ENCODE data around the gene NXPE3. TPM values are rescaled to one million over a fixed set of nuclear protein-coding genes. Genes with fewer than 3 reads are reported as not detected.

The NXPE3 gene
- polyA plus RNA-seq, 1 donor from 2014 or later: 6.6 TPM

GRCh38 chr3:101829874-101830273 lies 50.9 kb downstream of the NXPE3 start:
- Histone ChIP-seq H3K27ac (ENCODE audit: low read length) (no peak overlapping the region), H4K20me1 (ENCODE audit: insufficient read depth) (no peaks in the 10 kb centered on the region), H3K9me2 (ENCODE audit: insufficient read depth, low read length) (no peaks in the 10 kb centered on the region), H3K79me2 (replicated peaks; ENCODE audit: insufficient read depth, low read length) (no peaks in the 10 kb centered on the region), H3K4me2 (ENCODE audit: low read length) (no peak overlapping the region), H3K36me3 (ENCODE audit: insufficient read depth, low read length) (no peaks in the 10 kb centered on the region), H2AFZ (ENCODE audit: low read depth, low read length) (no peak overlapping the region), H3K9ac (ENCODE audit: low read length) (no peak overlapping the region), H3K9me3 (ENCODE audit: low read length) (no peaks in the 10 kb centered on the region), H3F3A (ENCODE audit: insufficient read depth, low read length, poor library complexity, severe bottlenecking) (no peaks in the 10 kb centered on the region), H3K27me3 (ENCODE audit: insufficient read depth, low read depth, low read length) (no peaks in the 10 kb centered on the region), H3K4me3 (ENCODE audit: low read length) (no peak overlapping the region)
- TF ChIP-seq, protein P1, sequence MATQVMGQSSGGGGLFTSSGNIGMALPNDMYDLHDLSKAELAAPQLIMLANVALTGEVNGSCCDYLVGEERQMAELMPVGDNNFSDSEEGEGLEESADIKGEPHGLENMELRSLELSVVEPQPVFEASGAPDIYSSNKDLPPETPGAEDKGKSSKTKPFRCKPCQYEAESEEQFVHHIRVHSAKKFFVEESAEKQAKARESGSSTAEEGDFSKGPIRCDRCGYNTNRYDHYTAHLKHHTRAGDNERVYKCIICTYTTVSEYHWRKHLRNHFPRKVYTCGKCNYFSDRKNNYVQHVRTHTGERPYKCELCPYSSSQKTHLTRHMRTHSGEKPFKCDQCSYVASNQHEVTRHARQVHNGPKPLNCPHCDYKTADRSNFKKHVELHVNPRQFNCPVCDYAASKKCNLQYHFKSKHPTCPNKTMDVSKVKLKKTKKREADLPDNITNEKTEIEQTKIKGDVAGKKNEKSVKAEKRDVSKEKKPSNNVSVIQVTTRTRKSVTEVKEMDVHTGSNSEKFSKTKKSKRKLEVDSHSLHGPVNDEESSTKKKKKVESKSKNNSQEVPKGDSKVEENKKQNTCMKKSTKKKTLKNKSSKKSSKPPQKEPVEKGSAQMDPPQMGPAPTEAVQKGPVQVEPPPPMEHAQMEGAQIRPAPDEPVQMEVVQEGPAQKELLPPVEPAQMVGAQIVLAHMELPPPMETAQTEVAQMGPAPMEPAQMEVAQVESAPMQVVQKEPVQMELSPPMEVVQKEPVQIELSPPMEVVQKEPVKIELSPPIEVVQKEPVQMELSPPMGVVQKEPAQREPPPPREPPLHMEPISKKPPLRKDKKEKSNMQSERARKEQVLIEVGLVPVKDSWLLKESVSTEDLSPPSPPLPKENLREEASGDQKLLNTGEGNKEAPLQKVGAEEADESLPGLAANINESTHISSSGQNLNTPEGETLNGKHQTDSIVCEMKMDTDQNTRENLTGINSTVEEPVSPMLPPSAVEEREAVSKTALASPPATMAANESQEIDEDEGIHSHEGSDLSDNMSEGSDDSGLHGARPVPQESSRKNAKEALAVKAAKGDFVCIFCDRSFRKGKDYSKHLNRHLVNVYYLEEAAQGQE (IDR thresholded peaks at IDR 0.05; ENCODE audit: borderline replicate concordance): no peak
- TF ChIP-seq SMC3 (conservative IDR thresholded peaks at IDR 0.05; ENCODE audit: poor library complexity) (no peak), EZH2 (IDR thresholded peaks at IDR 0.05; ENCODE audit: borderline replicate concordance, insufficient read depth, low read length, poor library complexity, severe bottlenecking) (no peak), MXI1 (conservative IDR thresholded peaks at IDR 0.05; ENCODE audit: poor library complexity, severe bottlenecking) (no peak), CTCF (IDR thresholded peaks at IDR 0.05; ENCODE audit: poor library complexity, severe bottlenecking) (no peak), POLR2AphosphoS5 (IDR thresholded peaks at IDR 0.05) (no peak), RAD21 (conservative IDR thresholded peaks at IDR 0.05) (no peak), EP300 (conservative IDR thresholded peaks at IDR 0.05; ENCODE audit: poor library complexity, severe bottlenecking) (no peak), TAF1 (IDR thresholded peaks at IDR 0.05; ENCODE audit: low read depth) (no peak)

DNA sequence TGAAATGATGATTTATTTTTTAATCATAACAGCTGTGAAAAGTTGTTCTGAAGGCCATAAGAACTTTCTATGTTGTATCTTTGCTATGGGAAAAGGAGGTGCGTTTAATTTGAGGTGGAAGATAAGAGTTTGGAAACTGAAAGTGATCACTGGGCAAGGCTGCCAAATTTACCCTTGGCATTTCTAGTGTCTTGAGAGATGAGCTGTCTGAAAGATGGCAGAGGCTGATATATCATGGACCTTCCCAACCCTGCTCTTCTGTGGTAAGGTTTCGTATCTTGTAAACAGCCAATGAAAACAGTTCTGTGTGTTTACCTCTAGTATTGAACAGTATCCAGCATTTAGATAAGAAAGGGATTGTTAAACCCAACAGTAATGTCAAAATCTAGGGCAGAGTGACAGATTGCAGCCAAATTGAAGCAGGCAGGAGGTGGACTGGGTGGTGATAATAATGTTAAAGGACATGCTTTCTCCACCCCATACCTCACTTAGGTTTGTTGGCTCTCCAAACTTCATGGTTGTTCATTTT lies 54.5 kb downstream of the NXPE3 start:
- H4K20me1 ChIP-seq (ENCODE audit: insufficient read depth): no peaks in the 10 kb centered on the region
- H3K9me3 ChIP-seq (ENCODE audit: low read length): no peaks in the 10 kb centered on the region
- no peak overlapping the region for H3K27ac ChIP-seq (ENCODE audit: low read length)
- no peaks in the 10 kb centered on the region for H3K27me3 ChIP-seq (ENCODE audit: insufficient read depth, low read depth, low read length)
- no peak overlapping the region for H3K4me3 ChIP-seq (ENCODE audit: low read length)
- no peak overlapping the region for H2AFZ ChIP-seq (ENCODE audit: low read depth, low read length)
- no peaks in the 10 kb centered on the region for H3K79me2 ChIP-seq (replicated peaks; ENCODE audit: insufficient read depth, low read length)
- TF ChIP-seq CTCF (IDR thresholded peaks at IDR 0.05; ENCODE audit: poor library complexity, severe bottlenecking) (no peak), POLR2AphosphoS5 (IDR thresholded peaks at IDR 0.05) (no peak), MXI1 (conservative IDR thresholded peaks at IDR 0.05; ENCODE audit: poor library complexity, severe bottlenecking) (no peak)
- no peaks in the 10 kb centered on the region for H3F3A ChIP-seq (ENCODE audit: insufficient read depth, low read length, poor library complexity, severe bottlenecking)
- no peak overlapping the region for H3K9ac ChIP-seq (ENCODE audit: low read length)
- no peaks in the 10 kb centered on the region for H3K36me3 ChIP-seq (ENCODE audit: insufficient read depth, low read length)
- no peak overlapping the region for H3K4me2 ChIP-seq (ENCODE audit: low read length)
- no peaks in the 10 kb centered on the region for H3K9me2 ChIP-seq (ENCODE audit: insufficient read depth, low read length)
